Measurements from ENCODE around the gene FNDC3B. TPM values are rescaled to one million over a fixed set of nuclear protein-coding genes. Genes with fewer than 3 reads are reported as not detected.

FNDC3B gene
- total and polyA plus RNA-seq, 2 of the 8 experiments (the other 6 are each of a cell fraction or from before 2014, with no cell fraction given), result 14.1 to 44.4 TPM

GRCh38 chr3:172187511-172187910, 148.1 kb downstream of the FNDC3B start:
- ChIA-PET POLR2A (ENCODE audit: partially characterized antibody) (no interaction called here), CTCF (ENCODE audit: partially characterized antibody) (interaction anchor here (0.5 kb wide), 1 partner anchor 66 kb away, joined by 3 read pairs; no protein-coding TSS in a partner anchor)
- Histone ChIP-seq H4K5ac (ENCODE audit: insufficient read length, low read depth, low read length) (no peak overlapping the region), H3K27me3 (replicated peaks in 1 of 4; ENCODE audit: control insufficient read depth in 3 of 4, extremely low read depth in 1 of 4, insufficient read depth in 3 of 4, low read length in 3 of 4) (no peaks in the 10 kb centered on the region), H3K36me3 (ENCODE audit: control insufficient read depth in 2 of 4, insufficient read depth in 4 of 4, low read length in 3 of 4) (no peaks in the 10 kb centered on the region), H3K18ac (ENCODE audit: extremely low read depth, low read length) (no peak overlapping the region), H3K56ac (replicated peaks; ENCODE audit: insufficient read length, low read depth, low read length) (no peak overlapping the region), H4K8ac (ENCODE audit: extremely low read depth, insufficient read depth, low read length) (no peak overlapping the region), H3K14ac (ENCODE audit: insufficient read length) (no peak overlapping the region), H3K4me1 (replicated peaks in 1 of 4; ENCODE audit: control insufficient read depth in 3 of 4, insufficient read depth in 4 of 4, low read length in 3 of 4) (no peaks in the 10 kb centered on the region; a peak in 1 of 7 replicates), H4K20me1 (replicated peaks in 1 of 2; ENCODE audit: control insufficient read depth in 1 of 2, insufficient read depth in 2 of 2, low read length in 2 of 2) (no peaks in the 10 kb centered on the region), H3K4me2 (ENCODE audit: insufficient read depth in 1 of 2, low read depth in 2 of 2, low read length in 2 of 2) (no peak overlapping the region), H3K79me1 (ENCODE audit: low read depth, low read length) (0 out of 2 replicates have a peak, but pooled peaks cover 2% of the 10 kb centered on the region), H2BK20ac (ENCODE audit: low read length) (no peak overlapping the region), H2BK12ac (ENCODE audit: low read depth, low read length) (no peak overlapping the region), H2BK5ac (ENCODE audit: low read depth, low read length) (no peak overlapping the region), H3K4ac (replicated peaks; ENCODE audit: insufficient read length, low read depth, low read length) (no peak overlapping the region), H3K79me2 (ENCODE audit: control insufficient read depth in 1 of 2, insufficient read depth in 2 of 2, low read length in 2 of 2) (peaks cover 3 to 50% of the 10 kb centered on the region in 2 experiments; a peak in 3 of 4 replicates), H2BK15ac (ENCODE audit: low read length) (no peak overlapping the region), H3K9ac (replicated peaks in 1 of 4; ENCODE audit: extremely low read depth in 1 of 4, low read depth in 3 of 4, low read length in 3 of 4) (no peak overlapping the region), H2BK120ac (replicated peaks; ENCODE audit: low read depth, low read length) (no peak overlapping the region), H3K4me3 (ENCODE audit: extremely low read depth in 1 of 4, insufficient read depth in 2 of 4, low read depth in 3 of 4, low read length in 4 of 4) (no peak overlapping the region), H3K27ac (ENCODE audit: low read depth, low read length) (no peak overlapping the region), H3K23ac (ENCODE audit: insufficient read length) (no peak overlapping the region), H4K91ac (replicated peaks; ENCODE audit: insufficient read length, low read length) (no peak overlapping the region), H2AFZ (ENCODE audit: low read length) (no peak overlapping the region), H3K23me2 (ENCODE audit: low read depth, low read length) (no peaks in the 10 kb centered on the region), H3K9me3 (ENCODE audit: insufficient read depth in 2 of 2, low read depth in 1 of 2, low read length in 1 of 2) (no peaks in the 10 kb centered on the region), H2AK5ac (ENCODE audit: low read depth, low read length) (no peak overlapping the region)
- no peak for DNase-seq (ENCODE audit: low read depth in 1 of 2, low spot score in 2 of 2)
- no peak for FAIRE-seq
- WGBS, 2 experiments (ENCODE audit: extremely low coverage in 1 of 2, insufficient coverage in 1 of 2, insufficient read length in 1 of 2, insufficient replicate concordance in 2 of 2, low coverage in 1 of 2, low lambda C conversion rate in 2 of 2, missing lambda C conversion rate in 1 of 2), result 90% methylated on average over 6 of the region's 6 CpGs; no CpG with 5 or more reads in 1 of the 2 experiments
- TF ChIP-seq ATF2 (IDR thresholded peaks at IDR 0.05; ENCODE audit: low read length) (no peak), NANOG (IDR thresholded peaks at IDR 0.05; ENCODE audit: insufficient read depth, low read depth, low read length, poor library complexity, severe bottlenecking) (no peak), TEAD4 (IDR thresholded peaks at IDR 0.05; ENCODE audit: low read depth, low read length) (no peak), KDM1A (IDR thresholded peaks at IDR 0.05; ENCODE audit: borderline replicate concordance, low read length) (no peak), YY1 (IDR thresholded peaks at IDR 0.05; ENCODE audit: low read depth, low read length) (no peak), BCL11A (IDR thresholded peaks at IDR 0.05; ENCODE audit: low read depth in 2 of 2, low read length in 2 of 2) (no peak), CHD1 (IDR thresholded peaks at IDR 0.05; ENCODE audit: low read depth, low read length) (no peak), CEBPB (IDR thresholded peaks at IDR 0.05; ENCODE audit: low read depth, low read length) (no peak), POLR2AphosphoS5 (IDR thresholded peaks at IDR 0.05; ENCODE audit: low read depth, low read length) (no peak), ASH2L (IDR thresholded peaks at IDR 0.05; ENCODE audit: low read length) (no peak)
